ENCODE results near the gene SNX1.
A peak's percentile ranks its signal among the peaks of the same experiment; 100 is the strongest.

The SNX1 gene

GRCh38 chr15:64163659-64164362, 68.0 kb downstream of the SNX1 start:
- no peak for DNase-seq (ENCODE audit: low read depth, low spot score)

GRCh38 chr15:64164436-64164835, 68.7 kb downstream of the SNX1 start:
- no peak for DNase-seq (ENCODE audit: low read depth, low spot score)

- DNase-seq (ENCODE audit: low read depth, low spot score) = no peak
These were observed 70.5 kb downstream of the SNX1 start for GRCh38 chr15:64166102-64166890.

- peak; percentile 16 for DNase-seq (ENCODE audit: low read depth, low spot score)
These were observed 84.5 kb downstream of the SNX1 start for GRCh38 chr15:64180235-64180824.

GRCh38 chr15:64182859-64183370, 87.1 kb downstream of the SNX1 start:
- no peak for DNase-seq (ENCODE audit: low read depth, low spot score)

GRCh38 chr15:64185146-64185911, 89.5 kb downstream of the SNX1 start:
- no peak for DNase-seq (ENCODE audit: low read depth, low spot score)

GRCh38 chr15:64187396-64188191, 91.8 kb downstream of the SNX1 start:
- no peak for DNase-seq (ENCODE audit: low read depth, low spot score)
